AG08396 (cell line): ENCODE measurements around the gene NEURL3.

Experiments
- DNase-seq: peaks from one replicate; pipeline ENCODE4 v3.0.0; 2012; ENCODE audit warnings: low spot score, mixed read lengths

The NEURL3 gene

DNA sequence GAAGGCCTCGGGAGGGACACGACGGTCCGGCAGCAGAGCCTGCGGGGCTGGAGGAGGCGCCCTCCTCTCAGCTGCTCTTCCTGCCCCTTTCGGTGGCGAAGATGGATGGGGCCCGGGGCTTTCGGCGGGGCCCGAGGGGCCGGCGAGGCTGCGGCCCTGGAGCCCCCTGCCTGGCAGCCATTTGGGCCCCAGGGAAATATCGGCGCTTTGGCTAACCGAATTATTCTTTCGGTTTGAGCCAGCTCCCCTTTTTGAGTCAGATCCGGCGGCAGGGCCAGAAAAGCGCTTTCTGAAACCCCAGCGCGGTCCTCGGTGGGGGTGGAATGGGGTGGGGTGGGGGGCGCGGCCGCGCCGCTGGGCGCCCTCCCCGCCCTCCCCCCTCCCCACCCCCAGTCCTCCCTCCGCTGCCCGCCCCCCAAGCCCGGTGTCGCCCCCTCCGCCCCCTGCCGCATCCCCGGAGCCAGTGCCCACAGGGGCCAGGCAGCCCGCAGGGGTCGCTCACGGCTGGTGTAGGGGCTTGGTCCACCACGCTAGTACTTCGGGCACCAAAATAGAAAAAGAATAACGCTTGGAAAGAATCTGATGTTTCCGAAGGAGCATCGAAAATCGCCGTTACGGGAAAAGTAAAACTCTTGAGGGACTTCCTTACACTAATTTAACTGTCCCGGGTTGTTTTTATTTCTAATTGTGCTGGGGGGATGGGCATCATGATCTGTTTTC, 22.3 kb upstream of the NEURL3 start:
- DNase-seq, result peak; percentile 48

DNA sequence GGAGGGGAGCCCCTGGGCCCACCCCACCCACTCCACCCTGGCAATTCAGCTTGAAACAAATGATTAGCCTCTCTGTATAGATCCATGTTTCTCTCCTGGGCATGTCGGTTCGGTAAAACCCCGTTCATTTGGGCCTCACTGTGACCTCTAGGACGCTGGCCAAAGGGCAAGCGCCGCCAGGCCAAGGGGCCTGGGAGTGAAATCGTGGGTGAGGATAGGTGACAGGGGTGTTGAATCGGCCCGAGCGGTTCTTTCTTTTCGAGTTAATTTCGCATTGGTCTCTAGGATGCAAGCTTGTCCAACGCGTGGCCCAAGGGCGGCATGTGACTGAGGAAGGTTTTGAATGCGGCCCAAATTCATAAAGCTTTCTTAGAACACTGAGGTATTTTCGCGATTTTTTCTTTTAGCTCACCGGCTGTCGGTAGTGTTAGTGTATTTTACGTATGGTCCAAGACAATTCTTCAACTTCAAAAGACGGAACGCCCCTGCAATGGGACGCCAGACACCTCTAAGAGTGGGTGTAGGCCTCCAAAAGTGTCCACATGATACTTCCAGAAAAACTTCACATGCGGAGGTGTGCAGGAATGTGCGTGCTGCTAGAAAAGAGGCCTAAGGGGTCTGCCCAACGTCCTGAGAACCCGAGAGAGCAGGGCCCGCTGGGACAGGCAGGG, 21.6 kb upstream of the NEURL3 start:
- DNase-seq, result no peak

DNA sequence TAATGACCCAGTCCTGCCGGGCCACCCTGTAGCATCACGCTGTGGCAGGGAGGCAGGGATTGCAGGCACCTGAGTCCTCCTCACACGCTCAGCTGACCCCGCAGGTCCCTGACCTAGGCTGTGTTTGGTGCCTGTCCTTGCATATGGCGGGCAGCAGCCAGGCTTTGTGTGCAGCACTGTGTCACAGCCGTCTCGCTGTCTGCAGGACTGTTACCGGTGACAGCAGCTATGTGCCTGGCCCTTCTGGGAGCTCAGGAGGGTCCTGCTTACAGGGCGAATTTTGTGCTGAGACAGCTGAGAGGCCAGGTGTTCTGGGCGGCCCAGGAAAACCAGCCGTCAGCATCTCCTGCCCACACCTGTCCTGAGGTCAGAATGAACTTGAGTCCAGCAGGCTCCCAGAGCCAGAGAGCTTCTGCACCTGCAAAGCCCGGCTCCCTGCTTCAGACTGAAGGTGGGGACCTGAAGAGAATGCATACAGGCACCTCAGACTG, 21.0 kb upstream of the NEURL3 start:
- DNase-seq, result no peak

DNA sequence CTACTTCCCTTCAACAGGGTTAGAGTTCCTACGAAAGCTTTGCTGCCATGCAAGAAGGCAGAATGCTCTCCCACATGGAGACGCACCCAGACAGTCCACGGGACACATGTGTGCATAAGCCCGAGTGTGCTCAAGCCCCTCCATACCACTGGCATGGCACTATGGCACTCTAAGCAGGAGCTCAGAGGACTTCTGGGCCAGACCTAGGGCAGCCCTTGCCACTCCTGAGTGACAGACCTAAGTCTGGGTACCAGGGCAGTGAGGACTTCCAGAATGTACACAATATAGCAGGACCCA, 20.0 kb upstream of the NEURL3 start:
- no peak for DNase-seq

DNA sequence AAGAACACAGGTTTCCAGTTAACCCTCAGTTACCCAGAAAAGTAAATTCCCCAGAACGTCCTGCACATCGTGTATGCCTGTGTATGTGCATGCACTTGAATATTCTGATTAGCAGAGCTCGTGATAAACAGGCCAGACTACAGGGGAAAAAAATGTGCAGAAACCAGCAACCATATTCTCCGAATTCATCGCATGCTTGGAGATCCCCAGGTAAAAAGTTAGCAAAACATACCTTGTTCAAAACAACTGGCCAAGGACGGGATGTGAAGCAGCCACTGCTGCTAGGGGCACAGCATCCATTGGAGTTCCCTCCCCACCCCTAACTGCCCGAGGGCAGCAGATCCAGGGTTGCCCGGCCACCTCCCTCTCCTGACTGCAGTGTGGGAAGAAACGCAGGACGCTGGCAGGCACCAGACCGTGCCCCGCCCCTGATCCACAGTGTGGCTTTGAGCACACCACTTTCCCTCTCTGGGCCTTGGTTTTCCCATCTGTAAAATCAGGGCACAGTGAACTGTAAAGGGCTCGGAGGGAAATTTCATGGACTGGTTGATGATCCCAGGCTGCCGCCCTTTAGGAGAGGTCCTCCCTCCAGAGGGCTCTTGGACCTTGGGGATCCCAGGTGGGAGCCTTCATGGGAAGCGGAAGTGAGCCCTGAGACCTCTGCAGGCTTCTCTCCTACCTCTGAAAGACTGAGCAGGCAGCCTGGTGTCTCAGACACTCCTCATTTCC, 19.5 kb upstream of the NEURL3 start:
- no peak for DNase-seq

DNA sequence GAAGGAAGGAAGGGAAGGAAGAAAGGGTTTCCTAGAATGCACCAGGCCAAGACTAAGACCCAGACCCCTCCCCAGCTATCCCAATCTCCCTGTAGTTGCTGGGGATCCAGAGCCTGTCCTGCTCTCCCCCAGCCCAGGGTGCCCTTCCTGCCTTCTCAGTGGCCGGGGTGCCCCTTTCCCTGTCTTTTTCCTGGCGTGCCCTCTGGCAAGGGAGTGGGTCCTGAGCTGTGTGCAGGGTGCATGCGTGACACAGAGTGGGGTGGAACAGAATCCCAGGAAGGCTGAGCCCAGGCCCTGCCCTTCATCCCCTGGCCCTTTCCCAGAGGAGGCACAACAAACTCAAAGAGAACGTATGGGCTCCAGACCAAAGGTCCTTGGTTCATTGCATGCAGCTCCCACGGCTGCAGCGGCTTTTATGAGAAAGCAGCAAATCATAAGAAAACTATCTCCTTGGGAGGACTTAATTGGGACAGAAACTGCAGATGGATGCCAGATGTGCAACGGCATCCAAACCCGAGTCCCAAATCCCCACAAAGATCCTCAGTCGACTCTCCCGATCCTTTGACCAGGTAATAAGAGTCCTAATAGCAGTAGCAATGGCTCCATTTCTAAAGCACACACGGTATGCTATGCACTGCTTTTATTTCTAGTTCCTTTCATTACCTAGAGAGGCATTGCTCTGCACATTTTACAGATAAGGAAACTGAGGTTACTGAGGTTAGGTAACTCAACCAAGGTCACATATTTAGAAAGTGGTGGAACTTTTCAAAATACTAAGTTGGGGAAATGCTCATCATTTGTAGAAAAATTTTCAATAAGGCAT, 18.7 kb upstream of the NEURL3 start:
- DNase-seq, result no peak

DNA sequence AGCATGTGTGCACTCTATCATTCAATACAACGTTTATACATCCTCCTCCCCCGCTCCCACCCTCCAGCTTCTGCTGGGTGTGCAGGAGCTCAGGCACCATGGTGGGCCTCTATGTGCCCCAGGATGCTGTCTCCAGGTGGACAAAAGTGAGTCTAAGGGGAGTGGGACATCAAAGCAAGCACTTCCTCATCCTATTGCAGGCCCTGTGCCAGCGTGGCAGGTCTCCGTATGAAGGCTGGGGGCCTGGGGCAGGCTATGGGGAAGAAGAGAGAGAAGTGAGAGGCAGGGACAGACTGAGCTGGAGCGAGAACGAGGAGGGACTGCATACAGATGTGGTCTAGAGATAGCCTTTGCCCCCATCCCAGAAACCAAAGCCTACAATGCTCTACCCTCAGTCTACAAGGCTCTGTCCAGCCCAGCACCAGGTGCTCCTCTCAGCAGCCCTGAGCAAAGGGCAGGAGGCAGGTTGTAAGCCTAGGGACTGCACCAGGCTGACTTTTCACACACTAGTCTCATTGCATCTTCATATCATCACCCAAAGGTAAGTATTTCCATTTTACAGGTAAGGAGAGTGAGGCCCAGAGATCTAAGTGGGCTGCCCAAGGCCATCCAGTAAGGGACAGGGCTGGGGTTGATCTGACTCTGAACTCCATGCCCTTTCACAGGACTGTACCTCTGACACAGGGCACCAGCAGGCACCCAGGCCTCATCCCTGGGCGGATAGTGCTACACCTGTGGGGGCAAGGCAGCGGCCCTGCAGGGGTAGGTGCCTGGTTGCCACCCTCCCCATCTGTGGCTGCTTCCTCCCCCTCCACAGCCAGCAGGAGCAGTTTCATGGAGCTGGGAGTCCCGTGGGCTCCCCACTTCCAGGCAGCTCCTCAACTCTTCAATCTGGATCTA, 17.4 kb upstream of the NEURL3 start:
- no peak for DNase-seq

DNA sequence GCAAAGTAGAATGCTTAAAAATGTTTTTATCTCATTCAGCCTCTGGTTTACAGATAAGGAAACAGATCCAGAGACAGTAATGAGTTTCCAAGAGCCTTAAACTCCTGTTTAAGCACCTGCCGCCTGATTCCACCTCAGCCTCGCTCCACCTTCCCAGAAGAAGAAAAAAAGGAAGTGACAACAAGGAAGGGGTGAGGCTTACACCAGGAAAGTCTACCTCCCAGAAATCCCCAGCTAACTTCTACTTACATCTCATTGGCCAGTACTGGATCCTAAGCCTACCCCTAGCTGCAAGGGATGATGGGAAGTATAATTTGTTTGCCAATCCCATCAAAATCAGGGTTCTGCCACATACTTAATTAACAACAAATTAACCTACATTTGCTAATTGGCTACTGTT, 16.1 kb upstream of the NEURL3 start:
- no peak for DNase-seq

DNA sequence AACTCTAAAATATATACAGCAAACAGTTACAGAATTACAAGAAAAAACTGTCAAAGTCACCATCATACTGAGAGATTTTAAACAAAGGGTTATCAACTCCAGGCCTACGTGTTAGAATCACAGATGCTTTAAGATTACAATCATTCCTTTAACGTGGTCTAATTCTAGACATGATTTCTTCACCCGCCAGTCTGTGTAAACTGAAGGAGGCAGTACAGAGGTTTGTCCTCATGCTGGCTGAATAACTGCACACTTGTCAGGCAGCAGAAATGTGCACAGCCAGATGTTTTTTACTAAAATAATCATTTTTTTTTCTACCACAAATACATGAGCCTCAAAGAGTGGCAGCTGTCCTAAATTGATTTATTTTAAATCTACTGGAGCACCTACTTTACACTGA, 15.5 kb upstream of the NEURL3 start:
- no peak for DNase-seq

DNA sequence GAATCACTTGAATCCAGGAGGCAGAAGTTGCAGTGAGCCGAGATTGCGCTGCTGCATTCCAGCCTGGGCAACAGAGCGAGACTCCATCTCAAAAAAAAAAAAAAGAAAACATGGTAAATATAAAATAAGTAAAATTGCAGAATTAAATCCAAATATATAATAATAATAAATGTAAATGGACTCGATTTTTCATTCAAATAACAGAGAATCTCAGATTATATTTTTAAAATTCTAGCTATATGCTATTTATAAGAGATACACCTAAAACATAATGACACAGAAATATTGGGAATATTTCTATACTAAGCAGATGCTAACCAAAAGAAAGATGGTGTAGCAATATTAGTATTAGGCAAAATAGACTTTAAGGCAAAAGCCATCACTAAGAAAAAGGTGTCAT, 15.1 kb upstream of the NEURL3 start:
- DNase-seq, result no peak

DNA sequence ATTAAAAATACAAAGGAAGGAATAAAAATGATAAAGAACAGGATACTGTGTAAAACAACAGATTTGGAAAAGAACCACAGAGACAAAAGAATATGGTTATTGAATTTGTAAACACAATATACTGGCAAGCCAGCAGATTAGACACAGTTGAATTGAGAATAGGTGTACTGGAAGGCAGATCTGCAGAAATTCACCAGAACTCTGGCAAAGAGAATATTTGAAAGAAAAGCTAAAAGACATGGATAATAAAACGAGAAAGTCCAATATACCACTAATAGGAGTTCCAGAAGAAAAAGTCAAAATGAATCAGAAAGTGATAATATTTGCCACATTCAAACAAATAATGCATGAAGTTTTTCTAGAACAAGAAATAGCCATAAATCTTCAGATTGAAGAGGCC, 11.9 kb upstream of the NEURL3 start:
- no peak for DNase-seq

DNA sequence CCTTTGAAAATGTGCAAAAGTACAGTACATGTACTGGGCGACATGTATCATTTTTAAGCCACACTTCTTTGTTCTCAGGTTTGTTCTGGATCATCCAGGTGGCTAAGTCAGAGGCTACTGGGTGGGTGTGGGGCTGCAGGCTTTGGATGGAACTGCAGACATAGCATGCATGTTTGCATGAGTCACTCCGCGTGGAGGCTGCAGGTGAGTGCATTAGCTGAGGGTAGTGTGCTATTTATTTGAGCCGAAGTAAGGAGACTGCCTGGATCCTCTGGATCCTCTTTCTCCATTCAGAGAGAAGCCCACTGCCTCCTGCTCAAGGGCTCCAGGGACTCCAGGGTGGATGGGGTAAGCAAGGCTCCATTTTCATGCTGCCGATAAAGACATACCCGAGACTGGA, 9.4 kb upstream of the NEURL3 start:
- DNase-seq, result no peak

DNA sequence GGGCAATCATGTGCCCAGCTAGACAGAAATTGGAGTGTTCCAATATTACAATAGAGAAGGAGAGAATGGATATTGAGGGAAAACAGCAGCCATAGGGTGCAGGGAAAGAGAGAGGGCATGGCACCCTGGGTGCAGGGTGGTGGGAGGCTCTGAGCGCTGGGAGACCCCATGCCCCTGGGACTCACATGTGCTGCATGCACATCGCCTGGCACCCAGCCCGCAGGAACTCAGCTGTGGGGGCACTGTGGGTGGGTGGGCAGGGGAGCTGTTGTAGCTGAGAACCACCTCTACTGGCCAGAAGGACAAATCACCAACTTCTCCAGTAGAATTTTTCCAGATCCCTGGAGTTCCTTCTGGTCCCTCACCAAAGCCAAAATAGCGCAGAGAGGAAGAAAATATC, 7.2 kb upstream of the NEURL3 start:
- no peak for DNase-seq

DNA sequence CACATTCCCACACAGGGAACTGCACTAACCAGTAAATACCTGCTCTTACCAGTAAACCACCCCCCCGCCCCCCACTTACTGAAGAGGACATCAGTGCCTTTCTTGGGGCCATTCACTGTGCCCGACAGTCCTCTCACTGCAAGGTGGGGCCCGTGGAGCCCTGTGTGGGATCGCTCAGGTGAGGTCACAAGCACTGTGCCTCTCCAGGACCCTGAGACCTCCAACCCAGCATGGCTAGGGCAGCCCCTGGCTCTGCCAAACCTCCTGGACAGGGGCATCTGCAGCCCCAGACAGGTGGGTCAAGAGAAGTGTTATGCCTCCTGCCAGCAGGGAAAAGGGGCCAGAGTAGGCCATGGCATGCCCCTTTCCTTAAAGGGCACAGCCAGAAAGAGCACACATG, 6.7 kb upstream of the NEURL3 start:
- no peak for DNase-seq

DNA sequence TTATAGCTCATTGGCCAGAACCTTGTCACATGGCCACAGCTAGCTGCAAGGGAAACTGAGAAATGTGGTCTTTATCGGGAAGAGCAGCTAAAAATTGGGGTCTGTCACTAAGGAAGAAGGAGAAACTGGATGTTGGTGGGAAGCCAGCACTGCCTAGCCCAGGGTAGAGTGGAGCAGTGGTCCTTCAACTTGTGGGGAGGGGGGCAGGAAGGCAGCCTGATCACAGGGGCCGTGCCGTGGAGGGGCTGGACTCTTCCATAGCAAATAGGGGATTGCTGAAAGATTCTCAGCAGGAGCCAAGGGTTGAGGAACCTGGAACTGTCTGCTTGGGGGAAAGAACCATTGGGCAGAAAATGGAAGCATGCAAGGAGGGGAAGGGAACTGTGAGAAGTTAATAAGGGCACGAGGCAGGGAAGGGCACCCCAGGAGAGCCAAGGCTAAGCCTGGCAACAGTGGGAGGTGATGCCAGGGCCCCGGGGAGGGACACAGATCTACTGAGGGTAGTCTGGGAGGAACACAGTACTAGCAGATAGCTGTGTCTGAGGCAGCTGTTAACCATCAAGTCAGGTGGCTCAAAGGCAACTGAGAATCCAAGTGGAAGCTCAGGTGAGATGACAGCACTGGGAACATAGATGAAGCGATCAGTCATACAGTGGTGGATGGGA, 5.9 kb upstream of the NEURL3 start:
- no peak for DNase-seq

DNA sequence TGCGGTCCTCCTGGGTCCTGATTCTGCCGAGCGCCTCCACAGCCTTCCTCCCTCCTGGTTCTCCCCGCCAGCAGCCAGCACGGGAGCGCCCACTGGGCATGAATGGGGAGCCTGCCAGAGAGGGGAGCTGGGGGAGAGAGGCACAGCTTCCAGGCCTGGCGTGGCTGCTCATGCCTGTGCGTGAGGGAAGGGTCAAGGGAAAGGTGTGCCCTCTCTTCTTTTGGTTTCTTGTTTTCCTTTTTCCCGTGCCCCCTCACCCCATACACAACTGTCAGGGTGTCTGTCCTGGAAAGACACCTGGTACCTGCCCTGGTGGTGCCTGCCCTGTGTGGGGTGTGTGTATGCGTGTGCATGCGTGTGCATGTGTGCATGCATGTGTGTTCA, 4.7 kb upstream of the NEURL3 start:
- no peak for DNase-seq

DNA sequence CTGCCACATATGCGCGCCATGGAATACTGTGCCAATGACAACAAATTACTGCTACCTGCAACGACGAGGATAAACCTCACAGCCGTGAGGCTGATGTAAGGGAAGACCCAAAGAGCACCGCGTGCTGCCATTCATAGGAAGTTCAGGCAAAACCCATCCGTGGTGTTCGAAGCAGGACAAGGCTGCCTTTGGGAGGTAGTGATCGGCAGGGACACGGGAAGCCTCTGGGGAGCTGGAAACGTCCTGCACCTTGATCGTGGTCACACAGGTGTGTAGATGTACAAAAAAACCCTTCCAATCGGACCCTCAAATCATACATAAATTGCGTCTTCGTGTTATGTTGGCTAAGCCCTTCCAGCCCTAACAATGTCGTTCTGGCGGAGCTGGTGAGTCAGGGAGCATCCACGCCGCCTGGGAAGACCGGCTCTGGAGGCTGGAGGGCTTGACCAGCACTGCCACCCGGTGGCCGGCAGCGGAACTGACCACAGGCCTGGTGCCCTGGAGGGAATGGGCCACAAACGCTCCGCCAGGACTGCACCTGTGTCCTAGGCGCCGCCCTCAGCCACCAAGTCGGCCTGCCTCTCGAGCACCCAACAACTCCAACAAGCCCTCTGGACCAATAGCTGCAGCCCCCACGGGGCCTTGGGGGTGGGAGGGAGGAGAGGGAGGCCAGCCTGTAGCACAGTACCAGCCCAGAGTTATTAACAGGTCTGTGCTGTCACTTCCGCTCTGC, 4.1 kb upstream of the NEURL3 start:
- DNase-seq, result peak; percentile 91

DNA sequence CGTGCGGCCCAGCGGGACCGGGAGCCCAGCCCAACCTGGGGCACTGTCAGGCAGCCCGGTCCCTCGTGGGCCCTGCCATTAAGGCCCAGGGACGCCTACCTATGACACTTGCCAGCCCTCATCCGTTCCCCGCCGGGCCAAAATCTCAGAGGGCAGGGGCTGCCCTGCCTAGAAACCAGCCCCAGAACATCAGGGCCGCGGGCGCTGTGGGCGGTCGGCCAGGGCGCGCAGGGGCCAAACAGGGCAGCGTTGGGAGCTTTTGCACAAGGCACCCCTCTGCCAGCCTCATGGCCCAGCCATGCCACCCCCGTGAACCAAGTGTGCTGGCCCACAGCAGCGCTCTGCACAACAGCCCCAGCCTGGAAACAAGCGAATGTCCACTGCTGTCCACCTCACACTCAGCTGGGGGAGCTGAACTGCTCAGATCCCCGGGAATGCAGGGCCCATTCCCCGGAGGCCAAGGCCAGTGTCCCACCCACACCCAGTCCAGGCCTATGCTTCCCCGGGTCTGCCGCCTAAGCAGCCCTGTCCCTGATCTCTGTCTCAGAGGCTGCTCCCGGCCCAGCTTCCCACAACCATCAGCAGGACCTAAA, 3.5 kb upstream of the NEURL3 start:
- no peak for DNase-seq

DNA sequence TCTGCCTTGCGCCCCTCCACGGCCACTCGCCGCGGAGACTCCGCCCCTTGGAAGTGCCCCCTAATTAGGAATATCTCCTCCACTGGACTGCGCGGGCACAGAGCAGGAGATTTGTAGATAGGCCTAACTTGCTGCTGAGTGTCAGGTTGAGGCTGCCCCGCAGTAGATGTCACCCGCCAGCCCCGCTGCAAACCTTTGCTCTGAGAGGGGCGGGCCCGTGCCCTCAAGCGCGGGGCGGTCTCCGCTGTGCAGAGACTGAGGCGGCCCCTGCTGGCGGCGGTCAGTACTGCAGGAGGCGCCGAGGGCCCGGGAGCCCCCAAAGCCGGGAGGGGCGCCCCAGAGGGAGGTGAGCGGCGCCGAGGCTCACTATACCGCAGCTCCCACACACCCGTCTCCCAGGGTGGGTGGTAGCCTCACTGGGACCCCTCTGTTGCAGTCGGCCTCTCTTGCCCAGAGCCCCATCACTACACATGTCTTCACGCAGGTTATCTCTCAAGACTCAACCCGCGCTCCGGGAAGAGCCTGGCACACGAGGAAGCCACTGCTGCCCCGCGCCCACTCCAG, 2.9 kb upstream of the NEURL3 start:
- DNase-seq, result peak; percentile 88

DNA sequence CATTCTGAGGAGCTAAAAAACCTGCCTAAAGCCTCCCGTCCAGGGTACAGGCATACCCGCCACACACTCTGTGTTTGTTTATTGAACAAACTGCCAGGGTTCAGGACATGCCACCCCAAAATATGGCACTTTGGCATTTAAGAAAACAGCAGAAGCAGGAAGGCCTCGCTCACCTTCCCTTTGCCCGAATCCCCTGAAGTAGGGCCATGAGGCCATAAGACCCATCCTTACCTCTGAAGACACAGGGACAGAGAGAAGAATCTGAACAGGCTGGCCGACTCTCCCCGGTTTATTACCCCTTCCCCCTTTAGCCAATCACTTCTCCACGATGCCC, 1.7 kb upstream of the NEURL3 start:
- DNase-seq, result no peak
